Measurements from ENCODE around the gene LMBR1. TPM values are rescaled to one million over a fixed set of nuclear protein-coding genes. Genes with fewer than 3 reads are reported as not detected.
"Not testable (repeated sequence)": the region's sequence is repeated elsewhere in the genome, so short reads cannot be mapped to it uniquely, and the experiment has no call there.

LMBR1 gene
- total RNA-seq, 1 donor from 2014 or later: 30.7 TPM

GRCh38 chr7:156918635-156919034 is 25.7 kb upstream of the LMBR1 start:
- intact Hi-C loops (cut with DNase I): no loop called here
- no peak for DNase-seq
- ATAC-seq (ENCODE audit: poor library complexity): no peak

DNA sequence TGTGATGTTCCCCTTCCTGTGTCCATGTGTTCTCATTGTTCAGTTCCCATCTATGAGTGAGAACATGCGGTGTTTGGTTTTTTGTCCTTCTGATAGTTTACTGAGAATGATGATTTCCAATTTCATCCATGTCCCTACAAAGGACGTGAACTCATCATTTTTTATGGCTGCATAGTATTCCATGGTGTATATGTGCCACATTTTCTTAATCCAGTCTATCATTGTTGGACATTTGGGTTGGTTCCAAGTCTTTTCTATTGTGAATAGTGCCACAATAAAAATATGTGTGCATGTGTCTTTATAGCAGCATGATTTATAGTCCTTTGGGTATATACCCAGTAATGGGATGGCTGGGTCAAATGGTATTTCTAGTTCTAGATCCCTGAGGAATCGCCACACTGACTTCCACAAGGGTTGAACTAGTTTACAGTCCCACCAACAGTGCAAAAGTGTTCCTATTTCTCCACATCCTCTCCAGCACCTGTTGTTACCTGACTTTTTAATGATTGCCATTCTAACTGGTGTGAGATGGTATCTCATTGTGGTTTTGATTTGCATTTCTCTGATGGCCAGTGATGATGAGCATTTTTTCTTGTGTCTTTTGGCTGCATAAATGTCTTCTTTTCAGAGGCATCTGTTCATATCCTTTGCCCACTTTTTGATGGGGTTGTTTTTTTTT is 16.7 kb upstream of the LMBR1 start:
- intact Hi-C loops (cut with DNase I); DNase-seq; ATAC-seq (ENCODE audit: poor library complexity): not testable (repeated sequence)

GRCh38 chr7:156907656-156908055 is 14.7 kb upstream of the LMBR1 start:
- intact Hi-C loops (cut with DNase I): no loop called here
- ATAC-seq (ENCODE audit: poor library complexity) (no peak), DNase-seq (no peak)

DNA sequence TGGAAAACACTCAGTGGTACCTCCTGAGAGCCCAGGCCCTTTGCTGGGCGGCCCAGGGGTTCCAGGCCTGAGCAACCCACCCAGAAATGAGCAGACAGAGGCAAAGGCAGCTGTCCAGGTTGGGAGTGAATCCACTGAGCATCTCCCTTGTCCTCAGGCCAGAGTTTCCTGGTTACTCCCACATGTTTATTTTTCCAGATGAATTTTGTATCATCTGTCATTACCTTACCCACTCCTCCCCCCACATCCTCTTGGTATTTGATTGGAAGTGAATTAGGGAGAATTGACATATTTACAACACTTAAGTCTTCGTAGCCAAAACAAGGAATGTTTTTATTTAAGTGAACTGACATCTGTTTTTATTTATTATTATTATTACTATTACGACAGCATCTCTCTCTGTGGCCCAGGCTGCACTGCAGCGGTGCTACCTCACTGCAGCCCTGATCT is 13.2 kb upstream of the LMBR1 start:
- no peak for ATAC-seq (ENCODE audit: poor library complexity)
- DNase-seq: no peak
- intact Hi-C loops (cut with DNase I): no loop called here

GRCh38 chr7:156903232-156903909 is 10.4 kb upstream of the LMBR1 start:
- ATAC-seq (ENCODE audit: poor library complexity) (peak; percentile 45), DNase-seq (no peak)
- intact Hi-C loops (cut with DNase I): no loop called here

- intact Hi-C loops (cut with DNase I); ATAC-seq (ENCODE audit: poor library complexity); DNase-seq: not testable (repeated sequence)
These were observed 7.1 kb upstream of the LMBR1 start for GRCh38 chr7:156900093-156900492.

DNA sequence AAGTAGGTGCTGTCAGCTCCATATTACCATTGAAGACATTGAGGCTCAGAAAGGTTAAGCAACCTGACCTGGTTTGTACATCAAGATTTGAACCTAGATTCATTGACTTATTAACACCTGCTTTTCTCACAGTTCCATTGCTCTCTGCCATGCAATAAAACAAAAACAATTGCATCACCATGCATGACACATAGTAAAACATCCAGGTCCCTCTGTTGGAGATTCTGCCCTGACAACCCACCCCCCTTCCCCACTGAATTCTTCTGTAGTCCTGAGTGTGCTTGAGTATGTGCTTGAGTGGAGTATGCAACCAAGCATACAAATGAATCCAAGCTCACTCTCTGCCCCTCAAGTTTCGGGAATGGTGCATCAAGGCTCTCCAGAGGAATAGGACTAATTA is 6.0 kb upstream of the LMBR1 start:
- intact Hi-C loops (cut with DNase I): no loop called here
- DNase-seq: no peak
- no peak for ATAC-seq (ENCODE audit: poor library complexity)

- DNase-seq (no peak), ATAC-seq (ENCODE audit: poor library complexity) (no peak)
- intact Hi-C loops (cut with DNase I): no loop called here
These were observed 4.7 kb upstream of the LMBR1 start for GRCh38 chr7:156897673-156898072.

DNA sequence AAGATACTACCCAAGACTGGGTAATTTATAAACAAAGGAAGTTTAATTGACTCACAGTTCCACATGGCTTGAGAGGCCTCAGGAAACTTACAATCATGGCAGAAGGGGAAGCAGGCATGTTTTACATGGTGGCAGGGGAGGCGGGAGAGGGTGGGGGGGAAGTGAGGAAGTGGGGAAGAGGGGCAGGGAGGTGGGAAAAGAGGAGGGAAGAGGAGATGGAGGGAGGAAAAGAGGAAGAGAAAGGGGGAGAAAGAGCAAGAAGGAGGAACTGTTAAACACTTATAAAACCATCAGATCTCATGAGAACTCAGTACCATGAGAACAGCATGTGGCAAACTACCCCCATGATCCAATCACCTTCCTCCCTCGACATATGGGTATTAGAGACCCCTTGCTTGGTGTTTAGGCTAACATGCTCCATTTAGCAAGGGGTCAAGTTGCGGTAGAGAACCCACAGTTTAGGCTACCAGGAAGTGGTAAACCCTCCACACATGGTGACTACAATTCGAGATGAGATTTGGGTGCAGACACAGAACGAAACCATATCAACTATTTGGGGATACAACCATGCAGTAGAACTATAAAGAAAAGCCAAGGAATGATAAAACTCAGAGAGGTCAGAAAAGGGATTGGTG is 3.5 kb upstream of the LMBR1 start:
- intact Hi-C loops (cut with DNase I): no loop called here
- DNase-seq (no peak), ATAC-seq (ENCODE audit: poor library complexity) (no peak)

GRCh38 chr7:156895024-156895780 is 2.2 kb upstream of the LMBR1 start:
- no peak for ATAC-seq (ENCODE audit: poor library complexity)

GRCh38 chr7:156892081-156892800 is 742 bp downstream of the LMBR1 start:
- ATAC-seq (ENCODE audit: poor library complexity): peak; percentile 26
- DNase-seq: peak; percentile 66
- intact Hi-C loops (cut with DNase I): no loop called here

More at GRCh38 chr7:156895024-156895780, 2.2 kb upstream of the LMBR1 start:
- DNase-seq: no peak
- intact Hi-C loops (cut with DNase I): no loop called here

- no peak for ATAC-seq (ENCODE audit: poor library complexity)
- intact Hi-C loops (cut with DNase I): no loop called here
- no peak for DNase-seq
These were observed 3.2 kb downstream of the LMBR1 start for GRCh38 chr7:156889746-156890145.

GRCh38 chr7:156889089-156889488 is 3.9 kb downstream of the LMBR1 start:
- intact Hi-C loops (cut with DNase I): no loop called here
- no peak for DNase-seq
- ATAC-seq (ENCODE audit: poor library complexity): no peak

DNA sequence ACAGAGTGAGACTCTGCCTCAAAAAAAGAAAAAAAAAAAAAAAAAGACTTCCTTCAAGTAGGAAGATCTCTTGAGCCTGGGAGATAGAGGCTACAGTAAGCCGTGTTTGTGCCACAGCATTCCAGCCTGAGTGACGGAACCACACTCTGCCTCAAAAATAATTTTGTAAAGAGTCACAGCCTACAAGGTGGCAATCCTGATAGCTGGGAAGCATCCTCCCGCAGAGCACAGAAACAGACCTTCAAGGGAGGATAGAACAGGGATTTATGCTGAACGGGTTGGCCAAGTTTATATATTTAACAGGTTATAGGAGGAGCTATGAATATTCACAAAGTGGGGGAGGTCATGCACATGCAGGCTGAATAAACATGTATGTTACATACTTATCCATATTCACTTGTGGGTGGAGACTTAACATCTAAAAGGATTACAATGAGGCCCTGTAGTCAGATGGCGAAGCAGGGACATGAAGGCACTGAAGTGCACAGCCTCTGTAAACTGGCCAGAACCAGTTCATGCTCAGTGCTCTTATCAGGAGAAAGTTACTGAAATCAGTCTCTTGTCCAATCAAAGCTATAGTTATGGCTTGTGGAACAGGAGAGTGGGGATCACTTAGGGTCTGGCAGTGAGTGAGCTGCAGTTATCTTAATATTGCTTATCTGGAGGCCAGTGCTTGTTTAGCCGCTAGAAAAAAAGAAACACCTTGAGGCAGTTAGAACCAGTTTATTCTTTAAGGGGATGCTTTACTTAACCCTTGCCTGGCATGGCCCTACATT is 6.8 kb downstream of the LMBR1 start:
- peak; percentile 61 for ATAC-seq (ENCODE audit: poor library complexity)
- no peak for DNase-seq
- intact Hi-C loops (cut with DNase I): no loop called here

DNA sequence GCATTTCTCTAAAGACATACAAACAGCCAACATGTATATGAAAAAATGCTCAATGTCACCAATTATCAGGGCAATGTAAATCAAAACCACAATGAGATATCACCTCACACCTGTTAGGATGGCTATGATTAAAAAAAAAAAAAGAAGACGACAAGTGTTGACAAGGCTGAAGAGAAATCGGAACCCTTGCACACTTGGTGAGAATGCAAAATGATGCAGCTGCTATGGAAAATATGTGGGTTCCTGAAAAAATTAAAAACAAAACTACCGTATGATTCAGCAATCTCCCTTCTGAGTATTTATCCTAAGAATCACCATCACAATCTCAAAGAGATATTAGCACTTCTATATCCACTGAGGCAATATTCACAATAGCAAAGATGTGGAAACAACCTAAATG is 11.3 kb downstream of the LMBR1 start:
- DNase-seq: no peak
- ATAC-seq (ENCODE audit: poor library complexity): no peak
- intact Hi-C loops (cut with DNase I): no loop called here

DNA sequence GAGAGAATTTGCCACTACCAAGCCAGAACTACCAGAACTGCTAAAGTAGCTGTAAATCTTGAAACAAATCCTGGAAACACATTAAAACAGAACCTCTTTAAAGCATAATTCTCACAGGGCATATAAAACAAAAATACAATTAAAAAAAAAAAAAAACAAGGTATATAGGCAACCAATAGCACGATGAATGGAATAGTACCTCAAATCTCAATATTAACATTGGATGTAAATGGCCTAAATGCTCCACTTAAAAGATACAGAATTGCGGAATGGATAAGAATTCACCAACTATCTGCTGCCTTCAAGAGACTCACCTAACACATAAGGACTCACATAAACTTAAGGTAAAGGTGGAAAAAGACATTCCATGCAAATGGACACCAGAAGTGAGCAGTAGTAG is 17.2 kb downstream of the LMBR1 start:
- intact Hi-C loops (cut with DNase I): no loop called here
- no peak for DNase-seq
- no peak for ATAC-seq (ENCODE audit: poor library complexity)

DNA sequence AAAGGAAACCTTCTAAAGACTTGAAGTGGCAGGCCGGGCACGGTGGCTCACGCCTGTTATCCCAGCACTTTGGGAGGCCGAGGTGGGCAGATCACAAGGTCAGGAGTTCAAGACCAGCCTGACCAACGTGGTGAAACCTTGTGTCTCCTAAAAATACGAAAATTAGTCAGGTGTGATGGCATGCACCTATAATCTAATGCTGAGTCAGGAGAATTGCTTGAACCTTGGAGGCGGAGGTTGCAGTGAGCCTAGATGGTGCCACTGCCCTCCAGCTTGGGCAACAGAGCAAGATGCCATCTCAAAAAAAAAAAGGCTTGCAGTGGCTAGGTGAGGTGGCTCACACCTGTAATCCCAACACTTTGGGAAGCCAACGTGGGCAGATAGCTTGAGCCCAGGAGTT is 24.6 kb downstream of the LMBR1 start:
- intact Hi-C loops (cut with DNase I); ATAC-seq (ENCODE audit: poor library complexity); DNase-seq: not testable (repeated sequence)

GRCh38 chr7:156865493-156865892 is 27.5 kb downstream of the LMBR1 start:
- ATAC-seq (ENCODE audit: poor library complexity) (no peak), DNase-seq (no peak)
- intact Hi-C loops (cut with DNase I): no loop called here

All from Right ventricle myocardium superior (tissue), 1 donor.